GM23338 (cell line): Measurements from ENCODE around the gene SPTB. TPM values are rescaled to one million over a fixed set of nuclear protein-coding genes. Genes with fewer than 3 reads are reported as not detected.

Experiments used
- ATAC-seq: fragments of 200-7000 bp; cut with Tn5 transposase; 3 replicates; pipeline ENCODE4 v1.9.1; 2020
- DNase-seq: peaks from one replicate; pipeline ENCODE4 v3.0.0-alpha.2; 2015; ENCODE audit warnings: low spot score
- H2AFZ ChIP-seq: fragments of 200-600 bp; sonication (generic); 2 replicates; pipeline ENCODE4 v1.8.0; 2016; ENCODE audit warnings: antibody characterized with exemption, mild to moderate bottlenecking, moderate library complexity
- H3F3A ChIP-seq: fragments of 200-600 bp; sonication (generic); replicated peaks from 2 replicates; pipeline ENCODE4 v1.8.0; 2017; ENCODE audit warnings: antibody characterized with exemption, mixed run types, low read depth
- H3K27ac ChIP-seq: fragments of 200-600 bp; sonication (generic); 2 replicates; pipeline ENCODE4 v1.6.1; 2016; ENCODE audit warnings: low read depth
- H3K27me3 ChIP-seq: fragments of 200-600 bp; sonication (generic); 2 replicates; pipeline ENCODE4 v1.8.0; 2016; ENCODE audit warnings: mild to moderate bottlenecking, mixed run types, moderate library complexity; ENCODE audit not compliant: insufficient read depth
- H3K36me3 ChIP-seq: fragments of 200-600 bp; sonication (generic); 2 replicates; pipeline ENCODE4 v1.8.0; 2016; ENCODE audit warnings: mild to moderate bottlenecking; ENCODE audit not compliant: insufficient read depth
- H3K4me1 ChIP-seq: fragments of 200-600 bp; sonication (generic); 2 replicates; pipeline ENCODE4 v1.8.0; 2016; ENCODE audit warnings: mild to moderate bottlenecking, moderate library complexity; ENCODE audit not compliant: insufficient read depth
- H3K4me2 ChIP-seq: fragments of 200-600 bp; sonication (generic); 2 replicates; pipeline ENCODE4 v1.7.1; 2017; ENCODE audit warnings: mixed run types
- H3K4me3 ChIP-seq: fragments of 200-600 bp; sonication (generic); 2 replicates; pipeline ENCODE4 v1.6.1; 2016; ENCODE audit warnings: mixed run types
- H3K79me2 ChIP-seq: fragments of 200-600 bp; sonication (generic); replicated peaks from 2 replicates; pipeline ENCODE4 v1.8.0; 2017; ENCODE audit warnings: mild to moderate bottlenecking; ENCODE audit not compliant: insufficient read depth
- H3K9me2 ChIP-seq: fragments of 200-600 bp; sonication (generic); 2 replicates; pipeline ENCODE4 v1.8.0; 2017; ENCODE audit not compliant: insufficient read depth
- H4K20me1 ChIP-seq: fragments of 200-600 bp; sonication (generic); replicated peaks from 2 replicates; pipeline ENCODE4 v1.8.0; 2017; ENCODE audit warnings: mild to moderate bottlenecking; ENCODE audit not compliant: insufficient read depth
- H3K27ac Mint-ChIP-seq: 2 replicates; pipeline ENCODE4 v1.8.0; 2020; ENCODE audit warnings: inconsistent platforms, mild to moderate bottlenecking, moderate library complexity, mixed read lengths
- H3K27me3 Mint-ChIP-seq: 3 replicates; pipeline ENCODE4 v1.8.0; 2022; ENCODE audit warnings: low read depth, mild to moderate bottlenecking, moderate library complexity, mixed read lengths, inconsistent platforms; ENCODE audit not compliant: insufficient read depth, poor library complexity
- H3K36me3 Mint-ChIP-seq: 3 replicates; pipeline ENCODE4 v1.8.0; 2021; ENCODE audit warnings: low read depth, mild to moderate bottlenecking, inconsistent platforms, moderate library complexity, mixed read lengths
- H3K4me1 Mint-ChIP-seq: 3 replicates; pipeline ENCODE4 v1.8.0; 2020; ENCODE audit warnings: mild to moderate bottlenecking, inconsistent platforms, mixed read lengths
- H3K4me3 Mint-ChIP-seq: 3 replicates; pipeline ENCODE4 v1.8.0; 2021; ENCODE audit warnings: moderate library complexity, mild to moderate bottlenecking, inconsistent platforms, mixed read lengths
- H3K9me3 Mint-ChIP-seq: 3 replicates; pipeline ENCODE4 v1.8.0; 2020; ENCODE audit warnings: moderate library complexity, mild to moderate bottlenecking, inconsistent platforms, mixed read lengths
- EZH2phosphoT487 ChIP-seq: fragments of 200-600 bp; sonication (generic); IDR thresholded peaks from one replicate; pipeline ENCODE4 v1.8.1; 2018; ENCODE audit warnings: antibody characterized with exemption; ENCODE audit not compliant: unreplicated experiment
- NANOG ChIP-seq: IDR thresholded peaks from 2 replicates; pipeline ENCODE4 v1.6.1; 2016; ENCODE audit warnings: antibody characterized with exemption, borderline replicate concordance
- POLR2AphosphoS5 ChIP-seq: IDR thresholded peaks from 2 replicates; pipeline ENCODE4 v1.6.1; 2016; ENCODE audit warnings: antibody characterized with exemption, low read depth
- STAT1 ChIP-seq: IDR thresholded peaks from one replicate; pipeline ENCODE4 v1.6.1; 2016; ENCODE audit warnings: antibody characterized with exemption; ENCODE audit not compliant: unreplicated experiment
- ZNF114 ChIP-seq: fragments of 250-450 bp; sonication (Bioruptor Pico); IDR thresholded peaks from 2 replicates; pipeline ENCODE4 v1.5.0; 2020; ENCODE audit warnings: mild to moderate bottlenecking, moderate library complexity
- polyA plus RNA-seq: library from polyadenylated mRNA; unstranded; fragments of >200 nt; fragmentation: Nextera tagmentation; extraction: Ambion mirVana; gene quantifications from 2 replicates; pipeline ENCODE4 v1.2.1, GENCODE V29; 2016
- total RNA-seq: library from RNA; depleted of rRNA; stranded (reverse); fragments of >200 nt; shearing (Covaris generic); gene quantifications from 2 replicates; pipeline ENCODE4 v1.2.3, GENCODE V29; 2014
- TF ChIP-seq, protein P1 (sequence below): IDR thresholded peaks from 2 replicates; pipeline ENCODE4 v1.6.1; 2016; ENCODE audit warnings: antibody characterized with exemption
- TF ChIP-seq, protein P2 (sequence below): IDR thresholded peaks from one replicate; pipeline ENCODE4 v1.6.1; 2018; ENCODE audit warnings: antibody characterized with exemption; ENCODE audit not compliant: unreplicated experiment
- TF ChIP-seq, protein P3 (sequence below): fragments of 250-450 bp; sonication (Bioruptor Pico); IDR thresholded peaks from 2 replicates; pipeline ENCODE4 v1.5.0; 2020; ENCODE audit warnings: mild to moderate bottlenecking, moderate library complexity

SPTB gene
- total and polyA plus RNA-seq, 2 experiments from 2014 or later, result 1.1 to 1.9 TPM

DNA sequence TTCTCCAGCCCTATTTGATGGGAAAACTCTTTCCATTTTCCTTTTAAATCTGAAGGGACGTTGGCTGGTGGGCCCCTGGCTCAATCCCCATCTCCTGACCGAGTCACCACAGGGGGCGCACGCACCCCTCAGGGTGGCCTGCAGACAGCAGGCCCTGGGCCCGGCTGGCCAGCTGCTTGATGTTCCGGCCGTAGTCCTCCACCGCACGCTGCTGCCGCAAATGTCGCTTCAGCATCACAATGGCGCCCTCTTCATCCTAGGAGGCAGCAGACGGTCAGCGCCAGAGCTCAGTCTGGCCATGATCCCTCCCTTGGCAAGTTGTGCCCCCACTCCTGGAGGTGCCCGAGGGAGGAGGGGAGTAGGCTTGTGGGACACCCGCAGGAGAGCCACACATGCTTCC is 105.4 kb downstream of the SPTB start:
- ATAC-seq (no peak), DNase-seq (no peak)
- H3K4me3 Mint-ChIP-seq, result no peak overlapping the region
- Histone ChIP-seq H3K36me3 (no peaks in the 10 kb centered on the region), H3K9me2 (no peaks in the 10 kb centered on the region), H3K79me2 (no peaks in the 10 kb centered on the region), H2AFZ (no peak overlapping the region), H3K27ac (no peak overlapping the region), H3K27me3 (no peaks in the 10 kb centered on the region), H3K4me3 (no peak overlapping the region), H3F3A (no peaks in the 10 kb centered on the region), H3K4me2 (no peak overlapping the region), H4K20me1 (no peaks in the 10 kb centered on the region), H3K4me1 (no peaks in the 10 kb centered on the region)
- H3K27ac Mint-ChIP-seq, result no peak overlapping the region
- peaks cover 5% of the 10 kb centered on the region; the same call in 2 of the 3 replicates for H3K4me1 Mint-ChIP-seq
- H3K36me3 Mint-ChIP-seq, result peaks cover 22% of the 10 kb centered on the region
- TF ChIP-seq ZNF114 (CRISPR knock-in tag) (no peak), EZH2phosphoT487 (no peak), NANOG (no peak), POLR2AphosphoS5 (no peak), STAT1 (no peak)
- TF ChIP-seq, protein P1, sequence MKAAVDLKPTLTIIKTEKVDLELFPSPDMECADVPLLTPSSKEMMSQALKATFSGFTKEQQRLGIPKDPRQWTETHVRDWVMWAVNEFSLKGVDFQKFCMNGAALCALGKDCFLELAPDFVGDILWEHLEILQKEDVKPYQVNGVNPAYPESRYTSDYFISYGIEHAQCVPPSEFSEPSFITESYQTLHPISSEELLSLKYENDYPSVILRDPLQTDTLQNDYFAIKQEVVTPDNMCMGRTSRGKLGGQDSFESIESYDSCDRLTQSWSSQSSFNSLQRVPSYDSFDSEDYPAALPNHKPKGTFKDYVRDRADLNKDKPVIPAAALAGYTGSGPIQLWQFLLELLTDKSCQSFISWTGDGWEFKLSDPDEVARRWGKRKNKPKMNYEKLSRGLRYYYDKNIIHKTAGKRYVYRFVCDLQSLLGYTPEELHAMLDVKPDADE, result no peak
- TF ChIP-seq, protein P2, sequence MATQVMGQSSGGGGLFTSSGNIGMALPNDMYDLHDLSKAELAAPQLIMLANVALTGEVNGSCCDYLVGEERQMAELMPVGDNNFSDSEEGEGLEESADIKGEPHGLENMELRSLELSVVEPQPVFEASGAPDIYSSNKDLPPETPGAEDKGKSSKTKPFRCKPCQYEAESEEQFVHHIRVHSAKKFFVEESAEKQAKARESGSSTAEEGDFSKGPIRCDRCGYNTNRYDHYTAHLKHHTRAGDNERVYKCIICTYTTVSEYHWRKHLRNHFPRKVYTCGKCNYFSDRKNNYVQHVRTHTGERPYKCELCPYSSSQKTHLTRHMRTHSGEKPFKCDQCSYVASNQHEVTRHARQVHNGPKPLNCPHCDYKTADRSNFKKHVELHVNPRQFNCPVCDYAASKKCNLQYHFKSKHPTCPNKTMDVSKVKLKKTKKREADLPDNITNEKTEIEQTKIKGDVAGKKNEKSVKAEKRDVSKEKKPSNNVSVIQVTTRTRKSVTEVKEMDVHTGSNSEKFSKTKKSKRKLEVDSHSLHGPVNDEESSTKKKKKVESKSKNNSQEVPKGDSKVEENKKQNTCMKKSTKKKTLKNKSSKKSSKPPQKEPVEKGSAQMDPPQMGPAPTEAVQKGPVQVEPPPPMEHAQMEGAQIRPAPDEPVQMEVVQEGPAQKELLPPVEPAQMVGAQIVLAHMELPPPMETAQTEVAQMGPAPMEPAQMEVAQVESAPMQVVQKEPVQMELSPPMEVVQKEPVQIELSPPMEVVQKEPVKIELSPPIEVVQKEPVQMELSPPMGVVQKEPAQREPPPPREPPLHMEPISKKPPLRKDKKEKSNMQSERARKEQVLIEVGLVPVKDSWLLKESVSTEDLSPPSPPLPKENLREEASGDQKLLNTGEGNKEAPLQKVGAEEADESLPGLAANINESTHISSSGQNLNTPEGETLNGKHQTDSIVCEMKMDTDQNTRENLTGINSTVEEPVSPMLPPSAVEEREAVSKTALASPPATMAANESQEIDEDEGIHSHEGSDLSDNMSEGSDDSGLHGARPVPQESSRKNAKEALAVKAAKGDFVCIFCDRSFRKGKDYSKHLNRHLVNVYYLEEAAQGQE, result no peak
- TF ChIP-seq, protein P3, sequence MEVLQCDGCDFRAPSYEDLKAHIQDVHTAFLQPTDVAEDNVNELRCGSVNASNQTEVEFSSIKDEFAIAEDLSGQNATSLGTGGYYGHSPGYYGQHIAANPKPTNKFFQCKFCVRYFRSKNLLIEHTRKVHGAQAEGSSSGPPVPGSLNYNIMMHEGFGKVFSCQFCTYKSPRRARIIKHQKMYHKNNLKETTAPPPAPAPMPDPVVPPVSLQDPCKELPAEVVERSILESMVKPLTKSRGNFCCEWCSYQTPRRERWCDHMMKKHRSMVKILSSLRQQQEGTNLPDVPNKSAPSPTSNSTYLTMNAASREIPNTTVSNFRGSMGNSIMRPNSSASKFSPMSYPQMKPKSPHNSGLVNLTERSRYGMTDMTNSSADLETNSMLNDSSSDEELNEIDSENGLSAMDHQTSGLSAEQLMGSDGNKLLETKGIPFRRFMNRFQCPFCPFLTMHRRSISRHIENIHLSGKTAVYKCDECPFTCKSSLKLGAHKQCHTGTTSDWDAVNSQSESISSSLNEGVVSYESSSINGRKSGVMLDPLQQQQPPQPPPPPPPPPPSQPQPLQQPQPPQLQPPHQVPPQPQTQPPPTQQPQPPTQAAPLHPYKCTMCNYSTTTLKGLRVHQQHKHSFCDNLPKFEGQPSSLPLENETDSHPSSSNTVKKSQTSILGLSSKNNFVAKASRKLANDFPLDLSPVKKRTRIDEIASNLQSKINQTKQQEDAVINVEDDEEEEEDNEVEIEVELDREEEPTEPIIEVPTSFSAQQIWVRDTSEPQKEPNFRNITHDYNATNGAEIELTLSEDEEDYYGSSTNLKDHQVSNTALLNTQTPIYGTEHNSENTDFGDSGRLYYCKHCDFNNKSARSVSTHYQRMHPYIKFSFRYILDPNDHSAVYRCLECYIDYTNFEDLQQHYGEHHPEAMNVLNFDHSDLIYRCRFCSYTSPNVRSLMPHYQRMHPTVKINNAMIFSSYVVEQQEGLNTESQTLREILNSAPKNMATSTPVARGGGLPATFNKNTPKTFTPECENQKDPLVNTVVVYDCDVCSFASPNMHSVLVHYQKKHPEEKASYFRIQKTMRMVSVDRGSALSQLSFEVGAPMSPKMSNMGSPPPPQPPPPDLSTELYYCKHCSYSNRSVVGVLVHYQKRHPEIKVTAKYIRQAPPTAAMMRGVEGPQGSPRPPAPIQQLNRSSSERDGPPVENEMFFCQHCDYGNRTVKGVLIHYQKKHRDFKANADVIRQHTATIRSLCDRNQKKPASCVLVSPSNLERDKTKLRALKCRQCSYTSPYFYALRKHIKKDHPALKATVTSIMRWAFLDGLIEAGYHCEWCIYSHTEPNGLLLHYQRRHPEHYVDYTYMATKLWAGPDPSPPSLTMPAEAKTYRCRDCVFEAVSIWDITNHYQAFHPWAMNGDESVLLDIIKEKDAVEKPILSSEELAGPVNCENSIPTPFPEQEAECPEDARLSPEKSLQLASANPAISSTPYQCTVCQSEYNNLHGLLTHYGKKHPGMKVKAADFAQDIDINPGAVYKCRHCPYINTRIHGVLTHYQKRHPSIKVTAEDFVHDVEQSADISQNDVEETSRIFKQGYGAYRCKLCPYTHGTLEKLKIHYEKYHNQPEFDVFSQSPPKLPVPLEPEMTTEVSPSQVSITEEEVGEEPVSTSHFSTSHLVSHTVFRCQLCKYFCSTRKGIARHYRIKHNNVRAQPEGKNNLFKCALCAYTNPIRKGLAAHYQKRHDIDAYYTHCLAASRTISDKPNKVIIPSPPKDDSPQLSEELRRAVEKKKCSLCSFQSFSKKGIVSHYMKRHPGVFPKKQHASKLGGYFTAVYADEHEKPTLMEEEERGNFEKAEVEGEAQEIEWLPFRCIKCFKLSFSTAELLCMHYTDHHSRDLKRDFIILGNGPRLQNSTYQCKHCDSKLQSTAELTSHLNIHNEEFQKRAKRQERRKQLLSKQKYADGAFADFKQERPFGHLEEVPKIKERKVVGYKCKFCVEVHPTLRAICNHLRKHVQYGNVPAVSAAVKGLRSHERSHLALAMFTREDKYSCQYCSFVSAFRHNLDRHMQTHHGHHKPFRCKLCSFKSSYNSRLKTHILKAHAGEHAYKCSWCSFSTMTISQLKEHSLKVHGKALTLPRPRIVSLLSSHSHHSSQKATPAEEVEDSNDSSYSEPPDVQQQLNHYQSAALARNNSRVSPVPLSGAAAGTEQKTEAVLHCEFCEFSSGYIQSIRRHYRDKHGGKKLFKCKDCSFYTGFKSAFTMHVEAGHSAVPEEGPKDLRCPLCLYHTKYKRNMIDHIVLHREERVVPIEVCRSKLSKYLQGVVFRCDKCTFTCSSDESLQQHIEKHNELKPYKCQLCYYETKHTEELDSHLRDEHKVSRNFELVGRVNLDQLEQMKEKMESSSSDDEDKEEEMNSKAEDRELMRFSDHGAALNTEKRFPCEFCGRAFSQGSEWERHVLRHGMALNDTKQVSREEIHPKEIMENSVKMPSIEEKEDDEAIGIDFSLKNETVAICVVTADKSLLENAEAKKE (CRISPR knock-in tag), result no peak
- peaks cover 29% of the 10 kb centered on the region for H3K9me3 Mint-ChIP-seq
- H3K27me3 Mint-ChIP-seq, result peaks cover 15% of the 10 kb centered on the region
